GM06990 (cell line): Measurements from ENCODE around the gene INO80B.

Experiments
- DNase-seq: peaks from one replicate; pipeline ENCODE4 v3.0.0-alpha.2; 2011; ENCODE audit not compliant: insufficient read length; ENCODE audit errors: extremely low read depth
- H3K27me3 ChIP-seq: replicated peaks from 2 replicates; pipeline ENCODE4 v1.6.0; 2011; ENCODE audit warnings: low read length; ENCODE audit not compliant: control insufficient read depth, insufficient read depth
- H3K36me3 ChIP-seq: 2 replicates; pipeline ENCODE4 v1.5.1; 2011; ENCODE audit warnings: low read length; ENCODE audit not compliant: control insufficient read depth, insufficient read depth
- H3K4me3 ChIP-seq: replicated peaks from 2 replicates; pipeline ENCODE4 v1.5.1; 2011; ENCODE audit warnings: low read depth, mild to moderate bottlenecking, control low read depth, low read length
- TF ChIP-seq, protein P1 (sequence below): IDR thresholded peaks from 2 replicates; pipeline ENCODE4 v1.5.1; 2011; ENCODE audit warnings: low read length, control low read depth, mild to moderate bottlenecking, inconsistent platforms; ENCODE audit not compliant: insufficient read depth, poor library complexity, severe bottlenecking

INO80B gene

DNA sequence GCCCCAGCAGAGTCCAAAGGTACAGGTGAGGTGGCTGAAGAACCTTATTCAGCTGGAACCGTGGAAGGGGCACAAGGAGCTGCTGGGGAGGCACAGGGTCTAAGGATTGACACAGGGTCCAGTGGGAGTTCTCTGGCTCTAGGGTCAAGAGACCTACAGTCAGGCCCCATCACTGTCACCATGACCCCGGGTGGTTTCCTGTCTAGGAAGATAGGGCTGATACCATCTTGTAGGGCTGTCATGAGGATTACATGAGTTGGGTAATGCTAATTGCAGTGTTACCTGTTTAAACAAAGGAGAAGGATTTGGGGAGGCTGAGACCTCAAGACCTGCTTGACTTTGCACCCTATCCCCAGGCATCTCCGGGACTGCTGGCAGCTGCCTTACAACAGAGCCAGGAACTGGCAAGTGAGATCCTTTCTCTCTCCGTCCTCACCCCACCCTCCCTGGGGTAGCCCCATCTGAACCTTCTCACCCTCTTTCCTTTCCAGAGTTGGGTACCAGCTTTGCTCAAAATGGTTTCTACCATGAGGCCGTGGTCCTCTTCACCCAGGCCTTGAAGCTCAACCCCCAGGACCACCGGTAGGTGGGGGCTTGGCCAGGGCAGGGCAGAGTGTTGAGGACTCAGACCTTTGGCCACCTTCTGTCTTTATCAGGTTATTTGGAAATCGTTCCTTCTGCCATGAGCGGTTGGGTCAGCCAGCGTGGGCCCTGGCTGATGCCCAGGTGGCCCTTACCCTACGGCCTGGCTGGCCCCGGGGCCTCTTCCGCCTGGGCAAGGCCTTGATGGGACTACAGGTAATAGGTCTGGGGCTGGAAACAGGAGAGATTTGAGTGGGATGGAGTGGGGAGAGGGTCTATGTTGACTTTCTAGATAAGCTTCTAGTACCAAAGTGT, 37.0 kb downstream of the INO80B start:
- Histone ChIP-seq H3K4me3 (no peak overlapping the region), H3K27me3 (no peaks in the 10 kb centered on the region), H3K36me3 (peaks cover 20% of the 10 kb centered on the region)
- TF ChIP-seq, protein P1, sequence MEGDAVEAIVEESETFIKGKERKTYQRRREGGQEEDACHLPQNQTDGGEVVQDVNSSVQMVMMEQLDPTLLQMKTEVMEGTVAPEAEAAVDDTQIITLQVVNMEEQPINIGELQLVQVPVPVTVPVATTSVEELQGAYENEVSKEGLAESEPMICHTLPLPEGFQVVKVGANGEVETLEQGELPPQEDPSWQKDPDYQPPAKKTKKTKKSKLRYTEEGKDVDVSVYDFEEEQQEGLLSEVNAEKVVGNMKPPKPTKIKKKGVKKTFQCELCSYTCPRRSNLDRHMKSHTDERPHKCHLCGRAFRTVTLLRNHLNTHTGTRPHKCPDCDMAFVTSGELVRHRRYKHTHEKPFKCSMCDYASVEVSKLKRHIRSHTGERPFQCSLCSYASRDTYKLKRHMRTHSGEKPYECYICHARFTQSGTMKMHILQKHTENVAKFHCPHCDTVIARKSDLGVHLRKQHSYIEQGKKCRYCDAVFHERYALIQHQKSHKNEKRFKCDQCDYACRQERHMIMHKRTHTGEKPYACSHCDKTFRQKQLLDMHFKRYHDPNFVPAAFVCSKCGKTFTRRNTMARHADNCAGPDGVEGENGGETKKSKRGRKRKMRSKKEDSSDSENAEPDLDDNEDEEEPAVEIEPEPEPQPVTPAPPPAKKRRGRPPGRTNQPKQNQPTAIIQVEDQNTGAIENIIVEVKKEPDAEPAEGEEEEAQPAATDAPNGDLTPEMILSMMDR, result no peak
- DNase-seq, result no peak

DNA sequence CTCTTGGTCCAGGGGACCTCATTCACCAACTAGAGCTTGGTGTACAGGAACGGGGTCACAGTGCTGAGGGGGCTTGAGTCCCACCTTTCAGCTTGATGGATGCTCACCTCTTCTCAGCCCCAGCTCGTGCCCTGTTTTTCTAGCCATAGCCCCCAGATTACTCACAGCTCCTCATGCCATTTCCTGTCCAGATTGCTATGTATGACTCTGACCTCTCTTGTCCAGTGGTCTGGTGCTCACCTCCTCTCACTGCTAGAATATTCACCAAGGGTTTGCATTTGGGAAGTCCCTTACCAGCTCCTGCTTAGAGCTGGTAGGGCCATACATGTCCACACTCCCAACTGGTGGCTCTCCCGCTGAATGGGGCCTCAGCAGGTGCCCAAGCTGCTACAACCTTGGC, 38.7 kb downstream of the INO80B start:
- TF ChIP-seq, protein P1, result no peak
- peaks cover 20% of the 10 kb centered on the region for H3K36me3 ChIP-seq
- H3K4me3 ChIP-seq, result no peak overlapping the region
- DNase-seq, result no peak
- no peaks in the 10 kb centered on the region for H3K27me3 ChIP-seq

DNA sequence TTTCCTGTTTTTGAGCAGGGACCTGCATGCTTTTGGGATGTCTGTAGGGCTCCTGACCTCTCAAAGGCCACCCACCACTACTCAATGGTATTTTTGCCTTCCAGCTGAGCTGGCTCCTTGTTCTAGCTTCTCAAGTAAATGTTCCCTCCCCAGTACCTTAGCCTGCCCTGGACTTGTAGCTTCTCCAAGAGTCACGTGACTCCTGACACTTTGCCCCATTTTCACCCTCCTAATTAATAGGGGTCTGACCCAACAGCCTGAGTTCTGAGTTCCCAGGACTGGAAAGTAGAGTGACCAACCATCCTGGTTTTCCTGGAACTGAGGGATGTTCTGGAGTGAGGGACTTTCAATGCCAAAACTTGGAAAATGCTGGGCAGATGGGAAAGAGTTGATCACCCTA, 40.6 kb downstream of the INO80B start:
- no peak for DNase-seq
- H3K27me3 ChIP-seq, result peaks cover 2% of the 10 kb centered on the region
- no peak overlapping the region for H3K4me3 ChIP-seq
- H3K36me3 ChIP-seq, result peaks cover 18% of the 10 kb centered on the region
- TF ChIP-seq, protein P1, result no peak

DNA sequence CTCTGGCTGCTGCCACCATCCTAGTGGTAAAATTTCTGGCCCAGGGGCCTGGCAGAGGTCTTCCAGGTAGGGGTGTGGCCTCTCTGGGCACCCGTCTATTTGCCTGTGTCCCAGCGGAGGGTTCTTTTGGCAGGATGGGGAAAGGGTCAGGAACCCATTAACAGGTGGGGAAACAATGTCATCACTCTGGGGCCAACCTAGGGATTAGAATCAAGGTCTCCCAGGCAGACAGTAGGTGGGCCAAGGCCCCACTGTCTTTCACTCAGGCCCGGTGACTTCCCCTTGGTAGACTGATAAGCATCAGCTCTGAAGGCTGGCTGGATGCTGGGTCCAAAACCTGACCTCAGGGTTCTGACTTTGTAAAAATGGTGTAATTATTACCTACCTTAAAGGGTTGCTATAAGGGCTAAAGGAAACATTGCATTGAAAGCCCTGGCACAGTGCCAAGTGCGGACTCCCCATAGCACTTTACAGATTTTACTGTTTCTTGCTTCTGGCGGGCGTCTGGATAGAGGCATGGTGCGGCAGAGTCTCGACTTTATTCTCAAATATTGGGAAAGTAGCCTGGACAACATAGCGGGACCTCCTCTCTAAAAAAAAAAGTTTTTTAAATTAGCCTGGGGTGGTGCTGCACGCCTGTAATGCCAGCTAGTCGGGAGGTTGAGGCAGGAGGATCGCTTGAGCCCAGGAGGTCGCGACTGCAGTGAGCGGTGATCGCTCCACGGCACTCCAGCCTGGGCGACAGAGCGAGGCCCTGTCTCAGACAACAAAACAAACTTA, 42.3 kb downstream of the INO80B start:
- no peak for DNase-seq
- peaks cover 8% of the 10 kb centered on the region for H3K36me3 ChIP-seq
- H3K4me3 ChIP-seq, result no peak overlapping the region
- H3K27me3 ChIP-seq, result peaks cover 2% of the 10 kb centered on the region
- TF ChIP-seq, protein P1, result no peak

DNA sequence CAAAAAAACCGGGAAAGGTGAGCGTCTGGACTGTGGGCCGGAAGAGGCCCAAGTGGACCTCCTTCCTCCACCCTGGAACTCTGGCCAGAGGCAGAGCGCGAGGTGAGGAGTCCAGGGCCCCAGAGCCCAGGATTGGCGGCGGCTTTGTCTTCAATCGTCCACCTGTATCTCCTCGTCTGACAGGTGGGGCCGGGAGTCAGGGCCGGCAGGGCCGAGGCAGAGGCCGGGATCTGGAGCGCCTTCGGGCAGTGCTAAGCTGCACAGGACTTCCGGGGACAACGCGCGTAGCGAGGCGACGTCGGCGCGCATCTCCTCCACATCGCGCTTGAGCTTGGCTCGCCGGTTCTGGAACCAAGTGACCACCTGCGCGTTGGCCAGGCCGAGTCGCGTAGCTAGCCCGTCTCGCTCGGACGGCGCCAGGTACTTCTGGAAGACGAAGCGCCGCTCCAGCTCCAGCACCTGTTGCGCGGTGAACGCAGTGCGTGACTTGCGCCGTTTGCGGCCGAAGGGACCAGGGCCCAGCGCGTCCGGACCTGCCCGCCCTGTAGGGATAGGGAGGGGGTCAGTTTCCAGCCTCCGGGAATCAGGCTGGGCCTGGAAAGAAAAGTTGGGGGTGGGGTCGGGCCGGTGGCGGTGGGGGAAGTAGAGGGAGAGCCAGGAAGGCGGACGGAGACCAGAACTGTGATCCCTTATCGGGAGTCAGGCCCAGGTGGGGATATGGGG, 43.1 kb downstream of the INO80B start:
- peaks cover 2% of the 10 kb centered on the region for H3K27me3 ChIP-seq
- peaks cover 3% of the 10 kb centered on the region; the same call in 1 of the 2 replicates for H3K36me3 ChIP-seq
- no peak for DNase-seq
- TF ChIP-seq, protein P1, result no peak
- H3K4me3 ChIP-seq, result peak overlapping the region; percentile 46
